Loucy (cell line): ENCODE data around the gene PTGFRN.

Experiments used
- H2AFZ ChIP-seq: fragments of 200-600 bp; sonication (generic); 2 replicates; pipeline ENCODE4 v1.6.0; 2016; ENCODE audit warnings: antibody characterized with exemption, mild to moderate bottlenecking, low read length, moderate library complexity
- H3F3A ChIP-seq: fragments of 200-600 bp; 2 replicates; pipeline ENCODE4 v1.6.0; 2016; ENCODE audit warnings: antibody characterized with exemption, low read depth, mild to moderate bottlenecking
- H3K27me3 ChIP-seq: fragments of 200-600 bp; sonication (generic); 2 replicates; pipeline ENCODE4 v1.6.1; 2014; ENCODE audit warnings: low read length, mild to moderate bottlenecking; ENCODE audit not compliant: insufficient read depth, poor library complexity, severe bottlenecking
- H3K36me3 ChIP-seq: fragments of 200-600 bp; sonication (generic); 2 replicates; pipeline ENCODE4 v1.6.1; 2016; ENCODE audit warnings: low read length; ENCODE audit not compliant: insufficient read depth
- H3K4me1 ChIP-seq: fragments of 200-600 bp; sonication (generic); 2 replicates; pipeline ENCODE4 v1.5.1; 2014; ENCODE audit warnings: low read length, mild to moderate bottlenecking; ENCODE audit not compliant: insufficient read depth, poor library complexity, severe bottlenecking
- H3K4me2 ChIP-seq: fragments of 200-600 bp; sonication (generic); 2 replicates; pipeline ENCODE4 v1.6.0; 2014; ENCODE audit warnings: antibody characterized with exemption, low read length, low read depth, mild to moderate bottlenecking; ENCODE audit not compliant: poor library complexity, severe bottlenecking
- H3K4me3 ChIP-seq: fragments of 200-600 bp; sonication (generic); 2 replicates; pipeline ENCODE4 v1.5.1; 2014; ENCODE audit warnings: low read length, mild to moderate bottlenecking, mixed read lengths; ENCODE audit not compliant: poor library complexity, severe bottlenecking
- H3K79me2 ChIP-seq: fragments of 200-600 bp; sonication (generic); 2 replicates; pipeline ENCODE4 v1.6.1; 2014; ENCODE audit warnings: low read length; ENCODE audit not compliant: insufficient read depth
- H3K9ac ChIP-seq: fragments of 200-600 bp; sonication (generic); 2 replicates; pipeline ENCODE4 v1.6.0; 2014; ENCODE audit warnings: mild to moderate bottlenecking, low read depth, low read length, moderate library complexity; ENCODE audit not compliant: poor library complexity, severe bottlenecking
- H3K9me2 ChIP-seq: fragments of 200-600 bp; sonication (generic); replicated peaks from 2 replicates; pipeline ENCODE4 v1.6.1; 2016; ENCODE audit warnings: low read depth, low read length, mixed read lengths
- H3K9me3 ChIP-seq: fragments of 200-600 bp; sonication (generic); 2 replicates; pipeline ENCODE4 v1.6.1; 2014; ENCODE audit warnings: mild to moderate bottlenecking, antibody characterized with exemption, low read length, low read depth; ENCODE audit not compliant: insufficient read depth
- H4K20me1 ChIP-seq: fragments of 200-600 bp; sonication (generic); 2 replicates; pipeline ENCODE4 v1.6.0; 2014; ENCODE audit warnings: antibody characterized with exemption, low read length, mild to moderate bottlenecking; ENCODE audit not compliant: insufficient read depth, poor library complexity, severe bottlenecking
- CTCF ChIP-seq: fragments of 200-600 bp; sonication (generic); conservative IDR thresholded peaks from 2 replicates; pipeline ENCODE4 v1.5.1; 2014; ENCODE audit warnings: mild to moderate bottlenecking, antibody characterized with exemption, low read length
- EZH2phosphoT487 ChIP-seq: fragments of 200-600 bp; IDR thresholded peaks from 2 replicates; pipeline ENCODE4 v1.6.1; 2018; ENCODE audit warnings: antibody characterized with exemption, mild to moderate bottlenecking, moderate library complexity, borderline replicate concordance

Gene PTGFRN

GRCh38 chr1:116871779-116872146, 38.0 kb upstream of the PTGFRN start:
- Histone ChIP-seq H3K4me2 (no peak overlapping the region), H4K20me1 (no peaks in the 10 kb centered on the region), H3F3A (no peaks in the 10 kb centered on the region), H3K9me2 (no peaks in the 10 kb centered on the region), H3K9ac (no peak overlapping the region), H3K36me3 (no peaks in the 10 kb centered on the region), H3K79me2 (no peaks in the 10 kb centered on the region), H3K27me3 (no peaks in the 10 kb centered on the region), H3K9me3 (no peaks in the 10 kb centered on the region), H3K4me1 (no peaks in the 10 kb centered on the region), H2AFZ (no peak overlapping the region), H3K4me3 (no peak overlapping the region)
- no peak for TF ChIP-seq EZH2phosphoT487
- no peak for TF ChIP-seq CTCF

GRCh38 chr1:116873680-116874271, 35.9 kb upstream of the PTGFRN start:
- H2AFZ ChIP-seq: peak overlapping the region; percentile 20; the same call in 1 of the 2 replicates
- no peak overlapping the region for H3K4me2 ChIP-seq
- H3K9ac ChIP-seq: no peak overlapping the region
- H3K27me3 ChIP-seq: no peaks in the 10 kb centered on the region
- H3K9me3 ChIP-seq: no peaks in the 10 kb centered on the region
- H4K20me1 ChIP-seq: no peaks in the 10 kb centered on the region
- H3K36me3 ChIP-seq: no peaks in the 10 kb centered on the region
- TF ChIP-seq CTCF (no peak), EZH2phosphoT487 (no peak)
- H3K79me2 ChIP-seq: no peaks in the 10 kb centered on the region
- H3K4me1 ChIP-seq: peaks cover 19% of the 10 kb centered on the region
- H3K4me3 ChIP-seq: no peak overlapping the region
- H3F3A ChIP-seq: no peaks in the 10 kb centered on the region
- H3K9me2 ChIP-seq: no peaks in the 10 kb centered on the region

GRCh38 chr1:116874733-116875249, 34.9 kb upstream of the PTGFRN start:
- no peaks in the 10 kb centered on the region for H3K9me2 ChIP-seq
- TF ChIP-seq EZH2phosphoT487: no peak
- TF ChIP-seq CTCF: no peak
- no peaks in the 10 kb centered on the region for H4K20me1 ChIP-seq
- H3K9ac ChIP-seq: no peak overlapping the region
- H3K4me3 ChIP-seq: no peak overlapping the region
- H3K79me2 ChIP-seq: no peaks in the 10 kb centered on the region
- no peaks in the 10 kb centered on the region for H3F3A ChIP-seq
- no peak overlapping the region for H3K4me2 ChIP-seq
- no peaks in the 10 kb centered on the region for H3K36me3 ChIP-seq
- H3K4me1 ChIP-seq: peaks cover 29% of the 10 kb centered on the region
- no peaks in the 10 kb centered on the region for H3K9me3 ChIP-seq
- H3K27me3 ChIP-seq: no peaks in the 10 kb centered on the region
- H2AFZ ChIP-seq: no peak overlapping the region
